Gastrocnemius medialis (tissue), 4 donors: ENCODE results near the gene HAUS7. TPM values are rescaled to one million over a fixed set of nuclear protein-coding genes. Genes with fewer than 3 reads are reported as not detected.

Experiments used
- ATAC-seq, 2 donors: fragments of 150-250 bp; one replicate each; pipeline ENCODE4 v1.9.1; 2016
- DNase-seq, 2 donors: peaks; one replicate each; pipeline ENCODE4 v3.0.0-alpha.2; 2019
- H3K27ac ChIP-seq, 4 donors: fragments of 200-600 bp; sonication (generic); 1 replicate in 1 of 4; 2 replicates in 3 of 4; pipeline ENCODE4 v1.5.1; 2016 to 2018; ENCODE audit warnings: mild to moderate bottlenecking in 2 of 4, moderate library complexity in 1 of 4
- H3K27me3 ChIP-seq, 3 donors: fragments of 200-600 bp; sonication (generic) in 2 of 3; 1 replicate in 1 of 3; 2 replicates in 2 of 3; pipeline versions ENCODE4 v1.5.1 to v1.6.0; 2016 to 2019; ENCODE audit warnings: mild to moderate bottlenecking in 1 of 3, moderate library complexity in 1 of 3
- H3K36me3 ChIP-seq, 2 donors: fragments of 200-600 bp; sonication (generic) in 1 of 2; one replicate each; pipeline ENCODE4 v1.5.1; 2017 to 2018
- H3K4me1 ChIP-seq, 2 donors: fragments of 200-600 bp; sonication (generic) in 1 of 2; one replicate each; pipeline ENCODE4 v1.5.1; 2016 to 2017; ENCODE audit warnings: mild to moderate bottlenecking in 2 of 2
- H3K4me3 ChIP-seq, 4 donors: fragments of 200-600 bp; sonication (generic) in 3 of 4; 1 replicate in 1 of 4; 2 replicates in 3 of 4; pipeline ENCODE4 v1.5.1; 2016 to 2019; ENCODE audit warnings: mild to moderate bottlenecking in 2 of 4
- H3K9me3 ChIP-seq, 3 donors: fragments of 200-600 bp; sonication (generic) in 2 of 3; 1 replicate in 1 of 3; 2 replicates in 2 of 3; pipeline ENCODE4 v1.5.1; 2016 to 2019
- CTCF ChIP-seq, 5 experiments: fragments of 450-650 bp in 3 of 5; fragments of 200-600 bp in 2 of 5; sonication (generic) in 2 of 5; IDR thresholded peaks in 4 of 5; conservative IDR thresholded peaks in 1 of 5; 1 replicate in 4 of 5; 2 replicates in 1 of 5; pipeline ENCODE4 v1.5.1; 2016 to 2019; ENCODE audit warnings: antibody characterized with exemption in 5 of 5, mild to moderate bottlenecking in 3 of 5, moderate library complexity in 3 of 5
- POLR2A ChIP-seq, 2 donors: fragments of 450-650 bp; IDR thresholded peaks; one replicate each; pipeline ENCODE4 v1.6.1; 2017; ENCODE audit warnings: antibody characterized with exemption in 2 of 2, mild to moderate bottlenecking in 2 of 2, moderate library complexity in 2 of 2
- in situ Hi-C, 4 donors: fragments of 200-750 bp; cut with MboI; loops; one replicate each; pipeline versions ENCODE4 v1.15.0 to v1.8.0; 2017; ENCODE audit warnings: low sequenced_read_pairs in 4 of 4
- intact Hi-C: fragments of 100-400 bp; cut with DNase I; formaldehyde crosslinking; loops from one replicate; pipeline ENCODE4 v1.15.1; 2023; ENCODE audit warnings: low total_unique reads
- total RNA-seq, 4 donors: library from RNA; depleted of rRNA; stranded (reverse); fragments of >200 nt; gene quantifications; one replicate each; pipeline versions ENCODE4 v1.1.0 to v1.2.3, GENCODE V29; 2016

The HAUS7 gene
- total RNA-seq, 4 donors from 2014 or later = 10.6 to 19.8 (median 13.2) TPM

GRCh38 chrX:153441296-153441695 lies 29.1 kb downstream of the HAUS7 start:
- in situ Hi-C loops = no loop called here
- no peaks in the 10 kb centered on the region for H3K36me3 ChIP-seq
- TF ChIP-seq POLR2A (IDR thresholded peaks at IDR 0.05) (no peak), CTCF (IDR thresholded peaks at IDR 0.05 in 4 of 5, conservative IDR thresholded peaks at IDR 0.05 in 1 of 5) (no peak)
- H3K9me3 ChIP-seq = no peaks in the 10 kb centered on the region
- ATAC-seq = no peak
- no peak overlapping the region for H3K4me3 ChIP-seq
- peaks cover 0 to 3% (median 0%) of the 10 kb centered on the region in 3 donors for H3K27me3 ChIP-seq
- no peaks in the 10 kb centered on the region for H3K4me1 ChIP-seq
- intact Hi-C loops = no loop called here
- DNase-seq = no peak
- H3K27ac ChIP-seq = no peak overlapping the region

GRCh38 chrX:153440556-153441135 lies 29.7 kb downstream of the HAUS7 start:
- no peak for DNase-seq
- TF ChIP-seq CTCF (IDR thresholded peaks at IDR 0.05 in 4 of 5, conservative IDR thresholded peaks at IDR 0.05 in 1 of 5) (no peak), POLR2A (IDR thresholded peaks at IDR 0.05) (no peak)
- no peak overlapping the region for H3K4me3 ChIP-seq
- H3K36me3 ChIP-seq = no peaks in the 10 kb centered on the region
- in situ Hi-C loops = no loop called here
- H3K27ac ChIP-seq = no peak overlapping the region
- ATAC-seq = no peak
- H3K4me1 ChIP-seq = no peaks in the 10 kb centered on the region
- intact Hi-C loops = no loop called here
- no peaks in the 10 kb centered on the region for H3K9me3 ChIP-seq
- peaks cover 0 to 7% (median 0%) of the 10 kb centered on the region in 3 donors for H3K27me3 ChIP-seq

GRCh38 chrX:153439977-153440376 lies 30.4 kb downstream of the HAUS7 start:
- Histone ChIP-seq H3K36me3 (no peaks in the 10 kb centered on the region), H3K4me1 (no peaks in the 10 kb centered on the region), H3K27me3 (peaks cover 0 to 7% (median 0%) of the 10 kb centered on the region in 3 donors), H3K27ac (no peak overlapping the region), H3K9me3 (no peaks in the 10 kb centered on the region), H3K4me3 (no peak overlapping the region)
- no peak for DNase-seq
- in situ Hi-C loops (no loop called here), intact Hi-C loops (no loop called here)
- ATAC-seq = no peak
- TF ChIP-seq CTCF (IDR thresholded peaks at IDR 0.05 in 4 of 5, conservative IDR thresholded peaks at IDR 0.05 in 1 of 5) (no peak), POLR2A (IDR thresholded peaks at IDR 0.05) (no peak)

GRCh38 chrX:153438532-153438931 lies 31.8 kb downstream of the HAUS7 start:
- in situ Hi-C loops (no loop called here), intact Hi-C loops (no loop called here)
- ATAC-seq (no peak), DNase-seq (no peak)
- no peak overlapping the region for H3K27ac ChIP-seq
- no peaks in the 10 kb centered on the region for H3K4me1 ChIP-seq
- no peak overlapping the region for H3K4me3 ChIP-seq
- H3K36me3 ChIP-seq = no peaks in the 10 kb centered on the region
- TF ChIP-seq POLR2A (IDR thresholded peaks at IDR 0.05) (no peak), CTCF (IDR thresholded peaks at IDR 0.05 in 4 of 5, conservative IDR thresholded peaks at IDR 0.05 in 1 of 5) (no peak)
- no peaks in the 10 kb centered on the region for H3K9me3 ChIP-seq
- H3K27me3 ChIP-seq = peaks cover 0 to 9% (median 0%) of the 10 kb centered on the region in 3 donors

GRCh38 chrX:153435845-153436244 lies 34.5 kb downstream of the HAUS7 start:
- in situ Hi-C loops = no loop called here
- DNase-seq = no peak
- Histone ChIP-seq H3K4me1 (no peaks in the 10 kb centered on the region), H3K27ac (no peak overlapping the region), H3K36me3 (no peaks in the 10 kb centered on the region), H3K9me3 (no peaks in the 10 kb centered on the region), H3K4me3 (no peak overlapping the region), H3K27me3 (peaks cover 0 to 17% (median 5%) of the 10 kb centered on the region in 3 donors)
- no peak for ATAC-seq
- TF ChIP-seq POLR2A (IDR thresholded peaks at IDR 0.05) (no peak), CTCF (IDR thresholded peaks at IDR 0.05 in 4 of 5, conservative IDR thresholded peaks at IDR 0.05 in 1 of 5) (no peak)
- intact Hi-C loops = no loop called here
